Neural progenitor cell (in vitro differentiated cells): ENCODE measurements around the gene RRM2. TPM values are rescaled to one million over a fixed set of nuclear protein-coding genes. Genes with fewer than 3 reads are reported as not detected.

Experiments
- DNase-seq: peaks from one replicate; pipeline ENCODE4 v3.0.0-alpha.2; 2016; ENCODE audit warnings: low spot score
- H2AFZ ChIP-seq: fragments of 200-600 bp; sonication (generic); replicated peaks from 2 replicates; pipeline ENCODE4 v1.6.1; 2016; ENCODE audit warnings: antibody characterized with exemption
- H3F3A ChIP-seq: fragments of 200-600 bp; sonication (generic); 2 replicates; pipeline ENCODE4 v1.6.1; 2016; ENCODE audit warnings: antibody characterized with exemption, low read depth
- H3K27ac ChIP-seq: fragments of 200-600 bp; sonication (generic); 2 replicates; pipeline ENCODE4 v1.5.1; 2016; ENCODE audit warnings: mild to moderate bottlenecking
- H3K27me3 ChIP-seq: fragments of 200-600 bp; sonication (generic); 2 replicates; pipeline ENCODE4 v1.6.1; 2016; ENCODE audit warnings: mild to moderate bottlenecking, moderate library complexity
- H3K36me3 ChIP-seq: fragments of 200-600 bp; sonication (generic); 2 replicates; pipeline ENCODE4 v1.5.1; 2016
- H3K4me1 ChIP-seq: fragments of 200-600 bp; sonication (generic); 2 replicates; pipeline ENCODE4 v1.6.1; 2016; ENCODE audit warnings: mixed run types
- H3K4me2 ChIP-seq: fragments of 200-600 bp; sonication (generic); 2 replicates; pipeline ENCODE4 v1.6.1; 2016
- H3K4me3 ChIP-seq: fragments of 200-600 bp; sonication (generic); 2 replicates; pipeline ENCODE4 v1.5.1; 2016
- H3K79me2 ChIP-seq: fragments of 200-600 bp; sonication (generic); 2 replicates; pipeline ENCODE4 v1.6.1; 2016; ENCODE audit warnings: low read depth
- H3K9ac ChIP-seq: fragments of 200-600 bp; sonication (generic); 2 replicates; pipeline ENCODE4 v1.6.1; 2016
- H3K9me3 ChIP-seq: fragments of 200-600 bp; sonication (generic); 2 replicates; pipeline ENCODE4 v1.5.1; 2016; ENCODE audit warnings: low read depth
- H4K20me1 ChIP-seq: fragments of 200-600 bp; sonication (generic); 2 replicates; pipeline ENCODE4 v1.6.1; 2016; ENCODE audit warnings: low read depth
- H3K27ac Mint-ChIP-seq: 3 replicates; pipeline ENCODE4 v1.8.0; 2021; ENCODE audit warnings: mixed read lengths
- H3K27me3 Mint-ChIP-seq: 2 replicates; pipeline ENCODE4 v1.8.0; 2022; ENCODE audit warnings: low read depth, mild to moderate bottlenecking, inconsistent platforms, moderate library complexity, mixed read lengths; ENCODE audit not compliant: insufficient read depth
- H3K36me3 Mint-ChIP-seq: 3 replicates; pipeline ENCODE4 v1.8.0; 2021; ENCODE audit warnings: mixed read lengths
- H3K4me1 Mint-ChIP-seq: 3 replicates; pipeline ENCODE4 v1.8.0; 2021; ENCODE audit warnings: mixed read lengths
- H3K4me3 Mint-ChIP-seq: 3 replicates; pipeline ENCODE4 v1.8.0; 2021; ENCODE audit warnings: mild to moderate bottlenecking, moderate library complexity, mixed read lengths
- H3K9me3 Mint-ChIP-seq: 3 replicates; pipeline ENCODE4 v1.8.0; 2020; ENCODE audit warnings: mixed read lengths
- CTCF ChIP-seq: fragments of 200-600 bp; sonication (generic); IDR thresholded peaks from 2 replicates; pipeline ENCODE4 v1.5.1; 2017; ENCODE audit warnings: antibody characterized with exemption, mild to moderate bottlenecking
- EZH2 ChIP-seq: fragments of 200-600 bp; sonication (generic); IDR thresholded peaks from 2 replicates; pipeline ENCODE4 v1.6.1; 2017; ENCODE audit warnings: antibody characterized with exemption, mild to moderate bottlenecking, moderate library complexity
- EZH2phosphoT487 ChIP-seq: fragments of 200-600 bp; sonication (generic); IDR thresholded peaks from 2 replicates; pipeline ENCODE4 v1.6.1; 2017; ENCODE audit warnings: antibody characterized with exemption
- total RNA-seq: library from RNA; depleted of rRNA; stranded (reverse); fragments of >200 nt; gene quantifications from 2 replicates; pipeline ENCODE4 v1.2.3, GENCODE V29; 2015; ENCODE audit warnings: low replicate concordance

RRM2 gene
- total RNA-seq, 1 donor from 2014 or later: 66.0 TPM

- Mint-ChIP-seq H3K36me3 (peaks cover 9% of the 10 kb centered on the region), H3K27me3 (peaks cover 3% of the 10 kb centered on the region), H3K9me3 (no peaks in the 10 kb centered on the region), H3K27ac (no peak overlapping the region), H3K4me3 (no peak overlapping the region), H3K4me1 (peaks cover 36% of the 10 kb centered on the region)
- peaks cover 6% of the 10 kb centered on the region for H3F3A ChIP-seq
- no peak overlapping the region for H3K9ac ChIP-seq
- H3K4me1 ChIP-seq: peaks cover 20% of the 10 kb centered on the region
- no peak overlapping the region for H3K4me2 ChIP-seq
- no peak overlapping the region for H3K27ac ChIP-seq
- H4K20me1 ChIP-seq: no peaks in the 10 kb centered on the region
- TF ChIP-seq EZH2: no peak
- TF ChIP-seq CTCF: peak; percentile 11
- no peak overlapping the region for H2AFZ ChIP-seq
- H3K27me3 ChIP-seq: no peaks in the 10 kb centered on the region
- no peaks in the 10 kb centered on the region for H3K36me3 ChIP-seq
- DNase-seq: no peak
- no peak overlapping the region for H3K4me3 ChIP-seq
- H3K79me2 ChIP-seq: no peaks in the 10 kb centered on the region
- H3K9me3 ChIP-seq: no peaks in the 10 kb centered on the region
Observed at GRCh38 chr2:10157293-10157692, 34.8 kb downstream of the RRM2 start.

GRCh38 chr2:10158681-10159080 lies 36.1 kb downstream of the RRM2 start:
- Histone ChIP-seq H3K4me2 (no peak overlapping the region), H3K27ac (no peak overlapping the region), H3K4me3 (no peak overlapping the region), H3K9ac (no peak overlapping the region), H3K36me3 (no peaks in the 10 kb centered on the region), H2AFZ (no peak overlapping the region), H3K79me2 (no peaks in the 10 kb centered on the region), H3K27me3 (no peaks in the 10 kb centered on the region), H3K9me3 (no peaks in the 10 kb centered on the region), H3F3A (peaks cover 14% of the 10 kb centered on the region), H4K20me1 (peaks cover 10% of the 10 kb centered on the region), H3K4me1 (peaks cover 25% of the 10 kb centered on the region)
- Mint-ChIP-seq H3K27me3 (peaks cover 7% of the 10 kb centered on the region), H3K4me3 (no peak overlapping the region), H3K27ac (peak overlapping the region; percentile 87), H3K4me1 (peaks cover 48% of the 10 kb centered on the region), H3K9me3 (no peaks in the 10 kb centered on the region), H3K36me3 (peaks cover 7% of the 10 kb centered on the region)
- no peak for TF ChIP-seq CTCF
- no peak for TF ChIP-seq EZH2phosphoT487
- TF ChIP-seq EZH2: no peak
- no peak for DNase-seq

GRCh38 chr2:10159086-10159485 lies 36.5 kb downstream of the RRM2 start:
- no peak for DNase-seq
- Histone ChIP-seq H3K27ac (peak overlapping the region; percentile 63), H3F3A (peaks cover 14% of the 10 kb centered on the region), H3K27me3 (no peaks in the 10 kb centered on the region), H3K4me2 (peak overlapping the region; percentile 60), H3K79me2 (no peaks in the 10 kb centered on the region), H2AFZ (peak overlapping the region; percentile 89), H3K4me1 (peaks cover 25% of the 10 kb centered on the region), H3K36me3 (no peaks in the 10 kb centered on the region), H3K9ac (no peak overlapping the region), H4K20me1 (peaks cover 11% of the 10 kb centered on the region), H3K4me3 (no peak overlapping the region), H3K9me3 (no peaks in the 10 kb centered on the region)
- TF ChIP-seq EZH2phosphoT487: no peak
- no peak for TF ChIP-seq CTCF
- no peak for TF ChIP-seq EZH2
- Mint-ChIP-seq H3K9me3 (no peaks in the 10 kb centered on the region), H3K4me1 (peaks cover 52% of the 10 kb centered on the region), H3K4me3 (no peak overlapping the region), H3K27me3 (peaks cover 7% of the 10 kb centered on the region), H3K36me3 (peaks cover 7% of the 10 kb centered on the region), H3K27ac (peak overlapping the region; percentile 87)
